Measurements from ENCODE around the gene SPNS2.

Gene SPNS2

DNA sequence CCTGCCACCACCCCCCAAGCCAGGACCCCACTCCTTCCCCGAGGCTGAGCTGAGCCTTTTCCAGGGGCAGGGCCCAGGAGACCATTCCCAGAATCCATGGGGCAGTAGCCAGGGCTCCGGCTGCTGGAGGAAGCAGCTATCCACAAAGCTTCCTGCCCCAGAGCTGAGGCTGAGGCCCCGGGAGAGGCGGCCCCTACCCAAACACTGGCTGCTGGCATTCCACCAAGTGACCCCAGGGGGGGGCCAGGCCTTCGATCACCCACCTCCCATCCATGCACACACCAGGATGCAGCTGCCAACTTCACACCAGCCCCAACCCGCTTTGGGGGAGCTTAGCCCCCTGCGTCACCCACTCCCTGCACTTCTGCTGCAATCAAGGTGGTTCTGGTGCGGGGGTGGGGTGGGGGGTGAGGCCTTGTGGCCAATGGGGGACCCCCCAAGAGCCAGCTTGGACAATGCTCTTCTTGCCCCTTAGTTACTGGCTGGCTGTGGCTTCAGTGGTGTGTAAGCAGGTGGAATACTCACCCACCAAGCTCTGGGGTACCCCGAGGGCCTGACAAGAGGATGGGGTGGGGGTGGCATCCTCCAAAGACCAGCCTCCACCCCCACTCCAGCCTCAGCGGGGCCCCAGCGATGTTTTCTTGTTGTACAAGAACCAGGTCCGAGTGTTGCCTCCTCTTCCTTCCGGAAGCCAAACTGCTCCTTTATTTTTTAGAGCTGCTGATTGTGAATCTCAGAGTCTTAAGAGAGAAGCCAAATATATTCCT lies 39.7 kb downstream of the SPNS2 start:
- DNase-seq = no peak

DNA sequence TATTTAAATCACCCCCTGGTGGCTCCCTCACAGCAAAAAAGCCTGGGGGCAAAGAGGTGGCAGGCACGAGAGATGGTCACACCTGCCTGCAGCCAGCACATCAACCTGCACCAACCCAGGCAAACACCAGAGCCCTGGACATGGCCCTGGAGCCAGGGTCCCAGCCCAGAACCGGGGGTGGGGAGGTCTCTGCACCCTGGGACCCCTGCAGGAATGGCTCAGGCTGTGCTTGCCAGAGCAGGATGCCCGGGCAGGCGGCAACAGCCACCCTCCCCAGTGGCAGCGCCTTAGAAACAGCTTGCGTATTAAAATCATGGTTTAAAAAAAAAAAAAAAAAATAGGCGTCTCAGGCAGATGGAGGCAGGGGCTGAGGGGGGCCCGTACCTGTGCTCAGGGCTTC lies 40.3 kb downstream of the SPNS2 start:
- no peak for DNase-seq

DNA sequence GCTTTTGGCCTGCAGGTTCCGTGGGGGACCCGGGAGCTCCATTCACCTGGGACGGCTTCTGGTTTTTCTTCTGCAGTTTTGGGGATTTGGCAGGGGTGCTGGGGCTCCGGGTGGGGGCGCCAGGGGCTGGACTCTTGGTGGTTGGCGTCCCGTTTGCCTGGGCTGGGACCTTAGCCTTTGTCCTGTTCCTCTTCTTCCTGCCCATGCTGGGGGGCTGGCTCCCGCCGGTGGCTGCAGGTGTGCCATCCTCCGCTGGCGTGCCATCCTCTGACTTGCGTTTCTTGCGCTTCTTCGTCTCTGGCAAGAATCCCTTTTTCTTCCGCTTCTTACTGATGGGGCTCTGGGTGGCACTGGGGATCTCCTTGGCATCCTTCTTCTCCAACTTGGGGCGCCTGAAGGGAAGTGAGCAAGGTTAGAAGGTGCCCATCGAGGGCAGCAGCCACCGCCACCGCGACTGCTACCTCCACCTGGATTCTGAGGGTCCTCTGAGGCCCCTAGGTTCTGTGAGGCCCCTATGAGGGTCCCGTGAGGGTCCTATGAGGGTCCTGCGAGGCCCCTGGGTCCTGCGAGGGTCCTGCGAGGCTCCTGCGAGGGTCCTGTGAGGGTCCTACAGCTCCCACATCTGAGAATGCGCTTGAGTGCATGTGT lies 41.0 kb downstream of the SPNS2 start:
- DNase-seq = no peak

DNA sequence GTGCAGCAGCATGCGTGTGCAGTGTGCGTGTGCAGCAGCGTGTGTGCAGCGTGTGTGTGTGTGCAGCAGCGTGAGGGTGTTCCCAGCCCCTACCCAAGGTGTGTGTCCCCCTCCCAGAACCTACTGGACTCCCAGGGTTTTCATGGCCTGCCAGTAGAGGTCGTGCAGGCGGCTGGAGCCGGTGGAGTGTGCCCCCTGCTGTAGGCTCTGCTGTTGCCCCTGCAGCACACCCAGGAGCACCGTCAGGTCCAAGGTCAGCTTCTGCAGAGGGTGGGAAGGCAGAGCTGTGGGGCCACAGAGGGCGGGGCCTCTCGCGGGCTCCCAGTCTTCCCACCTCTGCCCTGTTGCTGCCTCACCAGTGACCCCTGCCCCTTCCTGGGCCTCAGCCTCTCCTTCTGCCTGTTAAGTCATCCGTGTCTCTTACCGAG lies 41.6 kb downstream of the SPNS2 start:
- DNase-seq = no peak

DNA sequence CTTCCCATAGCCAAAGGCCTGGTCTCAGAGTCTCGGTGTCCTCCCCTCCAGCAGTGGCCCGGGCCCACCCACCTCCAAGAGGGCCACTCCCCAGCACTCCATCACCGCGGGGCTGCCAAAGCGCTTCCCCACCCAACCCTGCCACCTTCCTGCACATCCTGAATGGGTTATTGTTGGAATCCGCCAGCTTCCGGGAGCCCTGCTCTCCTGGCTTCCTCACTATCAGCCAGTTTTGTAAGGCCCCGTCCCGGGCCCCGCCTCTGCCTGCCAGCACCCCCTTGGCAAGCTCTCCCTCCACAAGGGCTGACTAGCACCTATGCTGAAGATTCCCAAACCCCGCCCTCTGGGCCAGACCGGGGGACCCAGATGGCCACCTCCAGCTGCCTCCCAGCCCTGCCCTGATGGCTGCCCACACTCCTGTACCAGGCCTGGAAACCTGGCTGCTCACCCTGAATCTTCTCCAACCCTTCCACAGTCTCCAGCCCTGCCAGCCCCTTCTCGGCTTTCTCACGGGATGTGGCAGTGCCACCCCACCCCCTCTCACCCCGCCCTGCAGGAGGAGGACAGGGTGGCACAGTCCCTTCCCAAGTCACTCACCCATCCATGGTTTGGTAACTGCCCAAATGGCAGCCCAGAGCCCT lies 42.1 kb downstream of the SPNS2 start:
- no peak for DNase-seq

DNA sequence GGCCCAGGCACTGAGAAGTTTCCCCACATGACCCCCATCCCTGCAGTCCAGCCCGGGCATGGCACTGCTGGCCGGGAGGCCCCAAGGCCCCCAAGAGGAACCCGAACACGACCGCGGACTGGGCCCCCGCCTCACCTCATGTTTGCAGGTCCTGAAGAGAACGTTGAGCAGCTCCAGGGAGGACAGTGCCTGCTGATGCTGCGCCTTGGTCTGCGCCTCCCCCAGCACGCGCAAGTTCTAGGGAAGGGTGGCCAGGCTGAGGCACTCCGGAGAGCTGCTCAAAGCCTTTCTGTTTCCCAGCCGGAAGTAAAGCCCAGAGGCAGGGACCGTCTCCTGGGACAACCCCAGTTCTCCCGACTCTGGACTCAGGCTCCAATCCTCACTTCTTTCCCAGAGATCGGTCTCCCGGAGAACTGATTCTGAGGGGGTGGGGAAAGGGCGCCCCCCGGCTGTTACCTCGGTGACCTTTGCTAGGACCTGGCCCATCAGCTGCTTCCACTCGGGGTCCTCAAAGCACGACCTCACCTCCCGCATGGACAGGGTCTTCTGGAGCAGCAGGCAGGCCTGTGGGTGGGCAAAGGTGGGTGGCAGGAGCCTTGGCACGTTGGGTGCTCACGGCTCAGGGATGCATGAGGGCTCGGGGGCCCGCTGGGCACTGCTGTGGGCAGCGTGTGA lies 42.8 kb downstream of the SPNS2 start:
- DNase-seq = no peak

DNA sequence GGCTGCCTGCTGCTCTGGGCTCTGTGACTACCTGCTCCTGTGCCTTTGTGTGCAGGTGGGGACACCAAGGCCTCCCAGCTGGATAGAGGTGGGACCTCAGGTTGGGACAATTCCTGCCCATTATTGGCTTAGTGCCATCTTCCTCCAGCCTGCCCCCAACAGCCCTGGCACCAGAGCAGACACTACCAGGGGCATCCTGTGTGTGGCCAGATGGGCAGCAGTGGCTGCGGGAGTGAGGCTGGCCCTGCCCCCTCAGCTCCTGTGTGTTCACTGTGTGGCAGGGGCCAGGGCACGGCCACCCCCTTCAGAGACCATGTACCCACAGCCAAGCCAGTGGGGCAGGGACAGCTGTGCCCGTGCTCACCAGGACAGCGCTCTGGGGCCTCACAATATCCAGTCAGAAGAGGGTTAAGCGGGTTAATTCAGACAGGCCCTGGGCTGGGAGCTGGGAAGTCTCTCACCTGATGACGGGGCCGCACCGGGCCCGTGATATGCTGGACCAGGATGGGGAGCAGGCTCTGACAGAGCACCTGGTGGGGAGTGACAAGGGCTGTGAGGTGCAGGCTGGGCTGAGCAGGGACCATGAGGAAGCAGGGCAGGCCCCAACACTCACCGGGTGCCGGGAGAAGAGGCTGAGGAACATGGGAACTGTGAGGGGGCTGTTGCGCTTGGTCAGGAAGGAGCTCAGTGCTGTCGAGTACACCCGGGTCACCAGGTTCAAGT lies 43.5 kb downstream of the SPNS2 start:
- DNase-seq = no peak

DNA sequence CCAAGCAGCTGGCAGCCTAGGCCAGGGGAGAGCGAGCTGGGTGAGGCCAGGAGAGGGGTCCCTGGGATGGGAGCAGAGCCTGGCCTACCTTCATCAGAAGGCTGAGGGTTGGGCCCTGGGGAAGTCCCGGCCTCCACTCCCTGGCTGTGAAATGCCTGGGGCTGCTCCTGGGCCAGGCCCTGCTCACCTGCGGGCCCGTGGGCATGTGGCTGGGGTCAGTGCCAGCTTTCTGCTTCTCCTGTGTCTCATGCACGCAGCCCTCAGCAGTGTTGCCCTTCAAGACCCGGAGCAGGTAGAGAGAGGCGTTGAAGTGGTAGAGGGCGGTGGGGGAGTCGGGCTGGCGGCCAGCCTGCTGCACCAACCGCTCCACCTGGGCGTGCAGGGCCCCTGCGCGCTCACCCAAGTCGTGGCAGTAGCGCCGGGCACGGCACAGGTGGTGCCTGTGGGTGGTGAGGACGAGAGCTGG lies 44.1 kb downstream of the SPNS2 start:
- no peak for DNase-seq

DNA sequence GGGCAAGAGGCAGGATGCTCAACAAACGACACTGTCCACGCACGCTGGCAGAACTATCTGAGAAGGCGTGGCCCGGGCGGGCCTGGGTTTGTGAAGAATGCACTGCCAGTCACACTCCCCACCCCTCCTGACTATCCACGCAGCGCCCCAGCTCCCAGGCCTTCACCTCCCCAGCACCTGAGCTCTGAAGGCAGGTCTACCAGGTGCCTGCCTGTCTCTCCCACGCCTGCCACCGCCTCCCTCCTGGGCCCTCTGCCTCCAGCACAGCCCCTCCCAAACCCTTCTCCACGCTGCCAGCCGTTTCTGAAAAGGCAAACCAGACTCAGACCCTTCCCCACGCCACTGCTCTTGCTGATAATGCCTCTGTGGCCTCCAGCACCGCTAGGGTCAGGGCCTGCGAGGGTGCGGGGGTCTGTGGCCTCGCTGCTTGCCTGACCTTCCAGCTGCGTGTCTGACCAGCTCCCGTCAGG lies 44.9 kb downstream of the SPNS2 start:
- DNase-seq = no peak

DNA sequence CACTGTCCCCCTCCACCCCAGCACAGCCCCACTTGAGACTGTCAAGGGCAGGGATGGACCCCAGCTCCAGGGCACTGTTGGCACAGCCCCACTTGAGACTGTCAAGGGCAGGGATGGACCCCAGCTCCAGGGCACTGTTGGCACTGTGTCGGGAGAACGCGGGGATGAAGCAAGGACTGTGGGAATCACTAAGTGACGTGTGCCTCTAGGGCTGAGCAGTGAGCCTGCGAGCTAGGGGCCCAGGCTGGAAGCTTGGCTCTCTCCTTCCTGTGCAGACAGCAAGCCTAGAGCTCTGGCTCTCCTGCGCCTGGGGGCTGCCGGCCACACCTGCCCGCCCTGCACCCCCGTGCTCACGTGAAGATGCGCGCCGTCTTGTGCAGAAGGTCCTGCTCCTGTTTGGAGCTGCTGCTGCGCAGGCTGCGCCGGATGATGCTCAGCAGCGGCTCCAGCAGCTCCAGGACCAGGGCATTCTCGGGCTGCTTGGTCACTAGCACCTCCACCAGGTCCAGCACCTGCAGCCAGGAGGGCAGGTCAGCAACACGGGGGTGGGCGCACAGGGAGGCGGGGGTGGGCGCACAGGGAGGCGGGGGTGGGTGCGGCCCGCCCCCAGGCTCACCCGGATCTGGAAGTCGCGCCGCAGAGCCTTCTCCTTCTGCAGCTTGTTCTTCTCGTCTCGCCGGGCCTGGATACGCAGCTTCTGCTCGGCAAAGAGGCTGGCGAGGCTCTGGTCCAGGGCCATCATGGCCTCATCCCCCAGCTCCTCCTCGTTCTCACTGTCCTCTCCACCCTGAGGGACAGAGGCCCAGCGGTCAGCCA lies 45.7 kb downstream of the SPNS2 start:
- no peak for DNase-seq

DNA sequence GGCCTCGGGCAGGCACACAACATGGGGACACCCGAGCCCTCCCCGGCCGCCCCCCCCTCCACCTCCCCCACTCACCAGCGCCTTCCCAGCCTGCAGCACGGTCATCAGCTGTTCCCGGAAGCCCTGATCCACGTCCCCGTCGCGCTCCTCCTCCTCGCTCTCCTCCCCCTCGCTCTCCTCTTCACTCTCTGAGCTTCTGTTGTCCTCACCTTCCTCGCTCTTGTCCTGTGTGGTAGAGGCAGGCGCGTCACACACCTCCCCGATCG lies 46.2 kb downstream of the SPNS2 start:
- DNase-seq = no peak

DNA sequence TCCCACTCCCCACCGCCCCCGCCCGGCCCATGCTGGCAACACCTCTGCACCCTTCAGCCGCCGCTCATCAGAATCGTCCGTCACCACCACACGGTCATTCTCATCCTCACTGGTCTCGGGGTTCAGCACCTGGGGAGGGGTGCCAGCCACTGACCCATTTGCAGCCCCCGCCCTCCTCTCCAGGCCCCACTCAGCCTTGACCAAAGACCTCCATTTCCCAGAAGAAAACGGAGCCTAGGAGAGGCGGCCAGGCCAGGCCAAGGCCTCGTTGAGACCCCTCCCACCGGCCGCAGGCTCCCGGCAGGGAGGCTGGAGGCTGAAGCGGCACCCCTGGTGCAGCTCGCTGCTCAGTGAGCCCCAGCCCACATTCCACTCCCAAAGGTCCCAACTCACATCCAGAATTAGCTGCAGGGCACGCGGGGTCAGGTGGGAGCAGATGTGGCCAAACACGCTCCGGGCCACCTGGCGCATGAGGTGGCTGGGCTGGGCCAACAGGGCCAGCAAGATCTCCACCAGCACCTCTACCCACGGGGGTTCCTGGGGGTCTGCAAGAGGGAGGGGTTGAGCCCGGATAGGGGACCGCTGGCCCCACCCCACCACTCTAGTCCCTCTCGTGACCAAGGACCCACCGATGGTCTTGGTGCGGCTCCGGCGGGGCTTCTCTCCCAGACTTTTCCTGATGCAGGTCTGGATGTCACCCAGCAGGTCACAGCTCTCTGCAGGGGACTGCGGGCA lies 46.7 kb downstream of the SPNS2 start:
- DNase-seq = no peak

DNA sequence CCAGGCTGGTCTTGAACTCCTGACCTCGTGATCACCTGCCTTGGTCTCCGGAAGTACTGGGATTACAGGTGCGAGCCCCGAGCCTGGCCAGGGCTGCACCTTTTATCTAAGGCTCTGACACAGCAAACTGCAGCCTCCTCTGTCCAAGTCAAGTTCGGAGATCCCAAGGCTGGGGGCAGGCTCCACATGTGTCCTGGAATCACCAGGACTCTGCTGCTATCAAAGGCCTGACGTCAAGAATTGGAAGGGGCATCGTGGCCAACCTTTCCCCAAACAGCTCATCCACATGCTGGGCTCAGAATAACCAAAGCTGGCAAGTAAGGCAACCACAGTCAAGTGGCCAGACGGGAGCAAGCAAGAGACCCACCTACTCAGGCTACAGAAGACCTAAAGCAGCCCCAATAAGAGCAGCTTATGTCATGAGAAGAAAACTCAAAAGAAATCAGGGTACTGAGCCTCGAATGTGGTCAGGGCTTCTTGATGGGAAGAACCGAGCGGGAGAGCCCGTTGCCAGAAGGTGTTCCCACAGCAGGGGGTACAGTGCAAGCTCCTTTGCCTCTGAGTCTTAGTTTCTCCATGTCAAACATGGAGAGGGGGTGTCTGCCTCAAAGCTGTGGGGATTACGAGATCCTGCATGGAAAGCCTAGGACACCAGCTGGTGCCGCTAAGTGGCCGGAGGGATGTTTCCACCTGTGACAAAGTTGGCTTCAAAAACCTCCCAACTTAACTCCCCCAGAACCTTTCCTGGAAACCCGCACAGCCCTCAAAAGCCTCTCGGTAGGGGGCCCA lies 48.6 kb downstream of the SPNS2 start:
- DNase-seq = no peak

DNA sequence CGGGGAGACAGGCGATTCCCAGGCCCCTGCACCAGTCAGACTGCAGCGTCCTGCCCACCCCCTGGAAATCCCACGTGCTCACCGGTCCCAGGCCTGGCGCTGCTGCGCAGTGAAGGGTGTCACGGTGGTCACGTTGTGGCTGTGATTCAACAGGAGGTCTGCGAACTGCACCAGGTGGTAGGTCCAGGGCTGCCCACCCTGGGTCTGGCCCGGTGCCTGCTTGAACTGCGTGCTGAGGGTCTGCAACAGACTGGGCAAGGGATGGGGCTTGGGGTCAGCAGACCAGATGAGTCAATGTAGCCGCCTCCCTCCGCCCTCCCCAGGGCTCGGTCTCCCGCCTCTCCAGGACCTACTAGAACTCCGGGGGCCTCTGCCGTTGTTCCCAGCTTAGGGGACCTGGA lies 49.4 kb downstream of the SPNS2 start:
- DNase-seq = no peak

DNA sequence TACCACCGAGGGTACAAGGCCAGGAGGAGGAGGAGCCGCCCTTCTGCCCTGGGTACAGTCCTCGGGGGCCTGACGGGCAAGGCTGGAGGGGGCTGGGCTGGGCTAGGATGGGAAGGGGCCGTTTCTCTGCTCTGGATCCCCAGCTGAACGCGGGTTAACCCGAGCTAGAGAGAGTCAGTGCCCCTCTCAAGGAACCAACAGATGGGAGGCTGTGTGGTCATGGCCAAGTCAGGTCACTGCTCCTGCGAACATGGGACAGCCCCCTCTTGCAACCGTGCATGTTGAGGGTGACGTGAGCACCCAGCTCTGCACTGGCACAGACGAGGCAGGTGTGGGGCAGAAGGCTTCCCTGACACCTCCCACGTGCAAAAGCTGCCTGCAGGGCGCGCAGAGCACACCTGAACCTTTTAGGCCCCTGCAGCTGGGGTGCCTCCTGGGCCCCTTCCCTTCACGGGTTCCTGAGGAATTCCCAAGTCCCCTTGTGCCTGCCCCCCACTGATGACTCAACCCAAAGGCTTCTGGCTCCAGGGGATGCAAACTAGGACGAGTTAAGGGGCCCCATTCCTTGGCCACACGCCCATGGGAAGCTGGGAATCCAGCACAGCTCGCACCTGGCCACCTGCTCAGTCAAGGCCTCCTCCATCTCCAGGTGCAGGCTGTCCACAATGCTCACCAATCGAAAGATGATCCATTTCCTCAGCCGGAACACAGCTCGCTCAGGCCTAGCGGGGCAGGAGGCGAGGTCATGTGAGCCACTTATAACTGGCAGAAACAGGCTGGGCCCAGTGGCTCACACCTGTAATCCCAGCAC lies 50.2 kb downstream of the SPNS2 start:
- DNase-seq = no peak

DNA sequence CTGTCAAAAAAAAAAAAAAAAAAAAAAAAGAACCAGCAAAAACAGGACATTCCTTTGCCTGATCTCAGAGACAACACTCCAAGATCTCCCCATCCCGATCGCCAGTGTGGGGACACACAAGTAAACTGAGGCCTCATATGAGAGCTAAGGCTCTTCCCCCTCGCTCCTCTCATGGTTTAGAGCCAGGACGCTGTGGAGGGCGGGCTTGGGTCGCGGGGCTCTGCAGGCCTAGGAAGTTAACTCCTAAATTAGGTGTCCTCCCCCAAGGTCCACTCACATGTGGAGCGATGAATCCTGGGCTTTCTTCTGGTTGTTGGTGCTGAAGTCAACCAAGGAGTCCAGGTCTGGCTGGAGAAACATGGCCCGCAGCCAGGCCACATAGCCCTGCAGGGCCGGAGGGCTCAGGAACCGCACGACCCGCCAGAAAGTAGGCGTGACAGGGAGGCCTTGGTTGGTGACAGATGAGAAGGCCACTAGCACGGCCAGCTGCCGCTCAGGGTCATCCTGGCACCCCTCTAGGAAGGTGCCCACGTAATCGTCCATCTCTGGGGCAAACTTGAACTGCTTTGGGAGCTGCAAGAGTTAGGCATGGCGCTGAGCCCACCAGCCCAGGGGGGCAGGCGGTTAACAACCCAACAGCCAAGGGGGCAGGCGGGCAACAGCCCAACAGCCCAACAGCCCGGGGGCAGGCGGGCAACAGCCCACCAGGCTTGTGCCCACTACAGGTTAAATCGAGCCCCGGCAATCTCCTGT lies 51.3 kb downstream of the SPNS2 start:
- no peak for DNase-seq

DNA sequence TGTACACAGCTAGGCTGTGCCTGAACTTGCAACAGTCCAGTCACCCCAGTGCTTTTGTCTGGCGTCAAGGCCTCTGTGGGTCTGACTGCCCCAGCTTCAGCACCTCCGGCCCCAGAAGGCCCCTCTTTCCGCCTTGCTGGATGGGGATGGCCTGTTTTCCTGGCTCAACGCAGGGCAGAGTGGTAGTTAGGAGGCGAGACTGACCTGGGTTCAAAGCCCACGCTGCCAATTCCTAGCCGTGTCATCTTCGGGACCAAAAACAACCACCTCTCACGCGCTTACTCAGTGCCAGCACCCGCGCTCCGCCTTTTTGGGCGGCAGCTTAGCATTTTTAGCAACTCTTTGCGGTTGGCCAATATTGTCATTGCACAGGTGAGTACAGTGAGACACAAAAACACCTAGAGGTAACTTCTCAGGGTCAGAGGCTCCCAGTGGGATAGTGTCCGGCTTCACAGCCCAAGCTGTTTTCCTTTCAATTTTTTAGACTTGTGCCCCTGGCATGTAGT lies 51.9 kb downstream of the SPNS2 start:
- DNase-seq = no peak

DNA sequence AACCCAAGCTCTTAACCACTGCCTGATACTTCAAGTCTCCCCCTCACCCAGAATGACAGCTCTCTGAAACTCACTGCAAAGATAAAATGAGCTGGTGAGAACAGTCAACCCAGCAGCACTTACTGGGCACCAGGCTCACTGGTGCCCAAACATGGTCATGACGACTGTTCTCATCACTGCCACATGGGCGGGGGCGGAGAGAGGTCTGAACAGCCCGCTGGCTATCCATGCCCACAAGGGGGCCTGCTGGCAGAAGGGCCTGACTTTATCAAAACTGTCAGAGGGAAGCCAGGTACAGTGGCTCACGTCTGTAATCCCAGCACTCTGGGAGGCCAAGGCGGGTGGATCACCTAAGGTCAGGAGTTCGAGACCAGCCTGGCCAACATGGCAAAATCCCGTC lies 52.5 kb downstream of the SPNS2 start:
- DNase-seq = peak; percentile 21

Data from activated naive CD4-positive, alpha-beta T cell treated with anti-CD3 and anti-CD28 coated beads, Interleukin-2, amount 50 U/mL, for 16 hours (primary cell).